GM19324 (cell line): Measurements from ENCODE around the gene ZNF254.
"Not testable (repeated sequence)": the region's sequence is repeated elsewhere in the genome, so short reads cannot be mapped to it uniquely, and the experiment has no call there.

Source experiments
- ATAC-seq: cut with Tn5 transposase; IDR thresholded peaks from one replicate; pipeline ENCODE4 v1.9.1; 2021; ENCODE audit warnings: mild to moderate bottlenecking, moderate library complexity; ENCODE audit not compliant: unreplicated experiment, low FRiP score

The ZNF254 gene

GRCh38 chr19:24069905-24070657 is 16.9 kb upstream of the ZNF254 start:
- no peak for ATAC-seq

- ATAC-seq = no peak
Observed at GRCh38 chr19:24071078-24071477, 15.9 kb upstream of the ZNF254 start.

GRCh38 chr19:24072720-24073119 is 14.3 kb upstream of the ZNF254 start:
- no peak for ATAC-seq

- no peak for ATAC-seq
Observed at GRCh38 chr19:24073807-24074206, 13.2 kb upstream of the ZNF254 start.

GRCh38 chr19:24074720-24075454 is 12.1 kb upstream of the ZNF254 start:
- no peak for ATAC-seq

GRCh38 chr19:24075530-24075929 is 11.5 kb upstream of the ZNF254 start:
- not testable (repeated sequence) for ATAC-seq

- no peak for ATAC-seq
Observed at GRCh38 chr19:24078680-24079079, 8.3 kb upstream of the ZNF254 start.

- no peak for ATAC-seq
Observed at GRCh38 chr19:24081056-24081455, 5.9 kb upstream of the ZNF254 start.

- no peak for ATAC-seq
Observed at GRCh38 chr19:24098359-24098758, 11.4 kb downstream of the ZNF254 start.

GRCh38 chr19:24099829-24100228 is 12.8 kb downstream of the ZNF254 start:
- no peak for ATAC-seq

- not testable (repeated sequence) for ATAC-seq
Observed at GRCh38 chr19:24100597-24100996, 13.6 kb downstream of the ZNF254 start.

- ATAC-seq = no peak
Observed at GRCh38 chr19:24101459-24102115, 14.6 kb downstream of the ZNF254 start.

- no peak for ATAC-seq
Observed at GRCh38 chr19:24127601-24128000, 40.6 kb downstream of the ZNF254 start.

GRCh38 chr19:24140099-24140498 is 53.1 kb downstream of the ZNF254 start:
- ATAC-seq = no peak

- no peak for ATAC-seq
Observed at GRCh38 chr19:24140591-24140990, 53.6 kb downstream of the ZNF254 start.

GRCh38 chr19:24141612-24142011 is 54.6 kb downstream of the ZNF254 start:
- no peak for ATAC-seq

GRCh38 chr19:24142771-24143170 is 55.8 kb downstream of the ZNF254 start:
- ATAC-seq = no peak

- ATAC-seq = no peak
Observed at GRCh38 chr19:24159707-24160106, 72.7 kb downstream of the ZNF254 start.

GRCh38 chr19:24166055-24166454 is 79.1 kb downstream of the ZNF254 start:
- ATAC-seq = no peak

GRCh38 chr19:24173882-24174281 is 86.9 kb downstream of the ZNF254 start:
- no peak for ATAC-seq

- ATAC-seq = no peak
Observed at GRCh38 chr19:24177686-24178085, 90.7 kb downstream of the ZNF254 start.
